HTERT RPE-1 (cell line): ENCODE results near the gene NLGN1.

Experiments
- in situ Hi-C: fragments of 300-500 bp; cut with MboI; formaldehyde crosslinking; loops from 4 replicates; pipeline ENCODE4 v1.14.3; 2020; ENCODE audit warnings: low sequenced_read_pairs

NLGN1 gene

DNA sequence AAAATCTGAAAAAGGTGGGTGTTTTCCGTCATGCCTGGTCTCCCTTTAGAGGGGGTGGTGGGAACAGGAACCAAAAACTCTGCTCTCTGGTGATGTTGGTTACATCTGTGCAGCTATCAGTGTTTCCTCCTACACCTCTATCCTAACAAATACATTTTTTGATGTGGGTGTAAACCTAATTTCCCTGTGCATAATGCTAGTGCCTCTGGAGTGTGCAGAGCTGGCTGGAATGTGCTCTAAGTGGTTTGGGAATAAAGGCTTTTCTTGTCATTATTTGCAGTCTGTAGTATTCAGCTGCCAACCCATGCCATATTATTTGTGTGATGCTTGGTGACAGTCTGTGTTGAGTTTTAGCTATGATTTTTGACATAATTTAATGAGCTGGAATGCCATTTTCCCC lies 547.6 kb downstream of the NLGN1 start:
- in situ Hi-C loops, result no loop called here

- in situ Hi-C loops, result no loop called here
Measured at GRCh38 chr3:173945806-173946205, 548.3 kb downstream of the NLGN1 start.

GRCh38 chr3:173954647-173955046 lies 557.1 kb downstream of the NLGN1 start:
- in situ Hi-C loops, result no loop called here

GRCh38 chr3:173957646-173958045 lies 560.1 kb downstream of the NLGN1 start:
- in situ Hi-C loops, result no loop called here

GRCh38 chr3:173958805-173959204 lies 561.3 kb downstream of the NLGN1 start:
- in situ Hi-C loops, result no loop called here

GRCh38 chr3:173970281-173970680 lies 572.7 kb downstream of the NLGN1 start:
- in situ Hi-C loops, result no loop called here

DNA sequence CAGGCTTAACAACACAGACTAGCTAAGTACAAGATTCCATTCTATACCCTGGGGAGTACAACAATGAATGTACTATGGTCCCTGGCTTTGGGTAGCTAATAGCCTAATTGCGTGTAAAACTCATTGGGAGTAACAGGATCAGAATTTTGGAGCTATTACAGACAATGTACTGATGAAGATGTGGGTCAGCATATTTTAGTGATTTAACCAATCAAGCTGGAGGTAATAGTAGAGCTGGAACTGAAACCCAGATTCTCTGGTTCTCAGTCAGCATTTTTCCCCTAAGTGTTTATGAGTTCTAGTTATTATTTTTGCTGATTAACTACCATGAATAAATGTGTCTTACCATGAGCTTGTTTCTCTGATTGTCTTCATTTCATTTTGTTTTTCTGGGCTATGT lies 578.7 kb downstream of the NLGN1 start:
- in situ Hi-C loops, result no loop called here

DNA sequence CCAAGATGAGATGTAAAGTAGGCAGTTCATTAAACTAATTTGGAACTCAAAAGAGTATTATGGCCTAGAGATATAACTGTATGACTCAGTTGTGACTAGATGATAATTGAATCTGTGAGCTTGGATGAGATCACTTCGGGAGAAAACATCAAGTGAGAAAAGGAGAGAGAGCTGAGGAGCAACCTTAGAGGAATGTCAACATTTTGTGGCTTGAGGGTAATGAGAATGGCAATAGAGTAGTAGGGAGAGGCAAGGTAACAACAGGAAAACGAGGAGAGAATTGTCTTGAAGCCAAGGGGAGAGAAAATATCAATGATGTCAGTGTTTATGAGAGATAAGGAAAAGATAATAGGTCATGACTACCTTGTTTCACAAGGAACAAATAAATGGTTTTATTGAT lies 580.2 kb downstream of the NLGN1 start:
- in situ Hi-C loops, result no loop called here

DNA sequence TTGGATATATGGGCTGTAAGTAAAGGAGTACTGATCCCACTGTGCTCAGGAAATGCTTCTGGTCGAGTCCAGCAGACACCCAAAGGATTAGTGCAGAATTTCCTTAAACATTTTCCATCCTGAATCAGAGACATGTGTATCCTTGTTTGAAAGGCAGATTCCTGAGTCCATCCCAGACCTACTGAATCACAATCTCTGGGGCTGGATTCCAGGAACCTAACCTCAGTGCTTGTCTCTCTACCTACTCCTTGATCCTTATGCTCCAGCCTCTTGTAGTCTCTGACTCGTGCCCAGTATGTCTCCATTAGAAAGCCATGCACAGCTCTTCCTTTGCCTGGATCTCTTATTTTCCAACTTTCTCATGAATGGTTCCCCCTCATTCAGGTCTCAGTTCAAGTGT lies 585.8 kb downstream of the NLGN1 start:
- in situ Hi-C loops, result no loop called here

DNA sequence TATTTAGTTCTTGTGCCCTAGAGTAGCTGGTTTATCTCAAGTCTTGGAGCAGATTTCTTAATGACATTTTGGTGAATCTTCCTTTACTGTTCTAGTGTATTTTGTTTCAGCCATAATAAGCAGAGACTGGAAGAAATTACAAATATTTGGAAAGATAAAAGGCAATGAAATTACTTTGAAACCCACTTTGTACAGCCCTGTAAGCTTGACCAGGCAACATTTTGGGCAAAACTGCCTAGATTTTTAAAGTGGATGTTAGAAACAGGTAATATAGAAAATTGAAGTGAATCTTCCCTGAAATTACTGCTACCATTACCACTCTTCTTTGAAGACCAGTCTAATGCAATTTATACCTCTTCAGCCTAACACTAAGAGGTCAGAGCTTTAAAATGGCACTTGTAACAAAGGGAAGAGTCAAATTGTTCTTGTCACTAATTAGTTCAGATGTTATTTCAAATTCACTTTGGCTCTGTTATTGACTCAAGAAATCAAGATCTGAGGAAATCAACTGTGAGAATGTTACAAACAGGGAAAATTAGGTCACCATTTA lies 589.4 kb downstream of the NLGN1 start:
- in situ Hi-C loops, result no loop called here

DNA sequence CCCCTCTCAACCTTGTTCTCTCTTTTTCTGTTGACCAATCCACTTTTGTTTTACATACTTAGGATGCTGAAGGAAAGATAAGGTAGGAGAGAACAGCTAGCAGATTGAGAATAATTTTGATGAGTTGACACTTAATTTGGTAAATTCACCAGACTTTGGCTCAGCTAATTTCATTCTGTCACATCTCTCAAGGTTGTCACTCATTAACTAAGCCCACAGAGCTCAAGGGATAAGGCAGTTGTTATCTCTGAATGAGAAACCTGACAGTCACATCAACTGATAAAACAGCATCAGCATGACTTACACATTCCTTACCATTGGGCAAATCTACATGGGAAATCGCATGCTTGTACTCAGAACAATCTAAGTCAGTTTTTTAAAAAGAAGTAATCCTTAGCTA lies 591.4 kb downstream of the NLGN1 start:
- in situ Hi-C loops, result no loop called here

- in situ Hi-C loops, result no loop called here
Measured at GRCh38 chr3:173992416-173992815, 594.9 kb downstream of the NLGN1 start.

DNA sequence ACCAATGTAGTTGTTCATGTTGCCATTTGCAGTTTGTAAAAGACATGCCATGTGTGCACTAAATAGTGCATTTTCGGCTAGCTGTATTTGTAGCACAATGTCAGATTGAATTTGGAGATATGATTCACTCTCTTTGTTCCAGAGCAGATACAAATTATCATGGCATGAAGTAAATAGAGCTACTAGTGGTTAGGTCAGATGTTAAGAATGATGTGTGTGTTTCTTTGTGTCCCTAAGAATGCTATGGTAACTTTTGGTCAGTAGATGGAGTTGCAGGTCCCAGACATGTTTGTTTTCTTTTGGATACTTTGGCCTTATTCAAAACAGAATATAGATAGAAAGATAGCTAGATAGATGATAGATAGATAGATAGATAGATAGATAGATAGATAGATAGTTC lies 595.8 kb downstream of the NLGN1 start:
- in situ Hi-C loops, result no loop called here

DNA sequence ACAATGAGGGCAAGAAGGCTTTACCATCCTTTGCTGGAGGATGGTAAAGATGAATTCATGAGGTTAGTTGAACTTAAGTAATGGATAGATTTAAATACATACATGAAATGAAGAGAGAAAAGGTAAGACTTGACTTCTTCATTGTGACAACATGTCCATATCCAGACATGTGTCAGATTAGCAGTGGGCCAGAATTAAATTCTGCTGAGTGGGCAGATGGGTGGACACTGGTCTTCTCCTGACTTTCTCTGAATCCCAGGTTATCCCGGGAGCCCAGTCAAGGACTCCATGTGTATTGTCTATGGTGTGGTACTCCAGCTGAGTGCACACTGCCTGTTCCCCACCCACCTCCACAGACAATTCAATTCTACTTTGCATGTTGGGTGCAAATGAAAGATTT lies 603.1 kb downstream of the NLGN1 start:
- in situ Hi-C loops, result no loop called here

DNA sequence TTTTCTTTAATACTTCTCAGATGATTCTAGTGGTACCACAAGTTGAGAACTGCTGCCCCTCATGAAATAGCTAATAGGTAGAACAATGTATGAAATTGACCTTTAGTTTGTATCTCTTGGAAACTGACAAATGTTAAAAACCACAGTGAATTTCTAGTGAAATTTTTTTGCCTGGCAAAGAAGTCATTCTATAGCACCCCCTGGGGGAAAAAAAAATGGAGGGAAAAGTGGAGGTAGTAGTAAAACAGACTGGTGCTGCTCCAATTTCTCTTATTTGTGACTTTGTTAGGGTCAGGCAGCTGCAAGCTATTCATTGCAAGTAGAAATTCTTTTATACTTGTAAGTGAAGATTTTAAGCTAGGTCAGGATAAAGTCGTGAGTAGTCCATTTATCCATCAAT lies 605.0 kb downstream of the NLGN1 start:
- in situ Hi-C loops, result no loop called here

DNA sequence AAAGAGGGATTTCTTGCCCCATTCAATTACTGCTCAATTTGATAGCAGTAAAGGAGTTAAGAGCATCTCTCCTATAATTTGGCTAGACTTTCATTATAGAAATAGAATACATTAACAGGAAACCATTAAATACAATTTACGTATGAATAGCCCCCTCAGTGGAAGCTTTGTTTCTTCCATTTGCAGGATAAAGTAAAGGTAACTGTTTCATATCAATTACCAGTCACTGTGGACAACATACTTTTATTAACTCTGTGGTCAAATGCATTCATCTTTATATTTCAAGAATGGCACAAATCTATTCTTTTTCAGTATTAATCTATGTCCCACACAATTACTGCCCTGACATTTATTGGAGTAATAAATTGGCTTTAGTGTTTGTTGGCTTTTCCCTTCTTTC lies 613.4 kb downstream of the NLGN1 start:
- in situ Hi-C loops, result no loop called here

- in situ Hi-C loops, result no loop called here
Measured at GRCh38 chr3:174016186-174016585, 618.6 kb downstream of the NLGN1 start.

DNA sequence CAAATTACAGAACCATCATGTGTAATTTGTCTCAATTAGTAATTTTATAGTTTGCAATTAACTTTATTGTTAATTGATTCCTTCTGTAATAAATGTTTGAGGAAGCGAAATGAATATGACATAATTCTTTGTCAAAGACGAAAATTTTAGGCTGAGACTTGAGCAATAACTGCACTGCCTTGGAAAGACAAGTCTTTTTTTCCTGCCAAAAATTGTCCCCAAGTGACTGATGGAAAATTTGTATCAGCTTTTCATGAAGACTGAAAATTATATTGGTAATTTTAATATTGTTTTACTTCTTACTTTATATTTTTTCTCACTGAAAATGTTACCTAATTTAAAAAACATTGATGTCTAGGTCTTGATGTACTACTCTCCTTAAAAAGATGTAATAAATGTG lies 622.6 kb downstream of the NLGN1 start:
- in situ Hi-C loops, result no loop called here

GRCh38 chr3:174023421-174023820 lies 625.9 kb downstream of the NLGN1 start:
- in situ Hi-C loops, result no loop called here

GRCh38 chr3:174028673-174029072 lies 631.1 kb downstream of the NLGN1 start:
- in situ Hi-C loops, result no loop called here

DNA sequence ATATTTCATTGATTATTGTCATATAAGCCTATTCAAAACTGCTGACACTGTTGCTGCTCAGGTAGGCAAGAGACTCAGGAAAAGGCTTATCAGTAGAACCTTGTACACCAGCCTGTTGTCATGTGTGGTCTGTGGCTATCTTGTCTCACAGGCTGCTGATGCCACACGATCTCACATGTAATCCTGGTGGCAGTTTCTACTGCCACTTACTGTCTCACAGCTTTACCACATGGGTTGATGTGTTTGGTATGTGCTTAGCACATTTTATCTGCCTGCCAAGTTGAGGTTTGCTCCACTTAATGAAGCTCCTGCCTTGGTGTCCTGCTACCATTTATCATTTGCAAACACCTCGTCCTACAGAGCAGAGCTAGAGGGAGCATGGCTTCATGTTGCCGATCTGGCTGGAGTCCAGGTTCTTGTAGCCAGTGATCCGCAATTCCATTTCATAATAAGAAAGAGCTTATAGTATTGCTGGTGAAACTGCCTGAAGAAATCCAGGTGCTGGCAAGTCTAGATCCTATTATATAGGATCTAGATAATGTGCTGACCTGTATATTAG lies 637.9 kb downstream of the NLGN1 start:
- in situ Hi-C loops, result no loop called here

DNA sequence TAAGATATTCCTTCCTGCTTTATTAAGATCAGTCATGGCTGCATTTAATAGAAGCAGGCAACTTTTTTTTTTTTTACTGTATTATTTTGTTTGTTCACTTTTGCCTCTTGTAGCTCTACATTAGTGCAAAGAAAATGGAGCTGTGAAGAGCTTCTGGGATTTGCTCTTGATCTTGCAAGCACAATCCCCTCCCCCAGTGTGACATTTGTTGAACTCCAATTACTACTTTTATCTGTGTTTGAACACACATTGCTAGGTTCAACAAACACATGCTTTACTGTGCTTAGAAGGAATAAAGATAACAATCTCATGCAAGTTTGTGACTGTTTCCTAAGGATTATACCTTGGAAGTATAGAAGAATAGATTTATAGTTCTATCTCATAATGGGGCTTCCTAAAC lies 648.8 kb downstream of the NLGN1 start:
- in situ Hi-C loops, result no loop called here

DNA sequence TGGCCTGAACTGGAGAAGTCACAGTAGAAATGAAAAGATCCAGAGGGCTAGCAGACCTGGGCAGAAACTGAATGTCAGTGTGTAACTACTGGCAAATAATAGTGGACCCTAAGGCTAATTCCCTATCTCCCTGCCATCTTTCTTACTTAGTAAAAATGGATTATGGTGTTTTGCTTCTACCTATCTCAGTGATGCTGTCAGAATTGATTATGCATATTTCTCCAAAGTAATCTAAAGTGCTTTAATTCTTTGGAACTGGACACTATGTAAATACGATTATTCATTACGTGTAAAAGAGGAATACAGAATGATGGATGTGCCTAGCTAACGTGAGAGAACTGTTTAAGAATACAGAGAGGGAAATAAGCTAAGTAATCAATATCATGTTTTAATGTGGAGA lies 651.9 kb downstream of the NLGN1 start:
- in situ Hi-C loops, result no loop called here
